IPS-18c (cell line): ENCODE measurements around the gene SETD9.

Source experiments
- H3K4me3 ChIP-seq: 2 replicates; pipeline ENCODE4 v1.7.0; 2013; ENCODE audit warnings: low read depth, mild to moderate bottlenecking, low read length, moderate library complexity; ENCODE audit not compliant: insufficient read depth
- H3K9me3 ChIP-seq: one replicate; pipeline ENCODE4 v1.6.1; 2013; ENCODE audit warnings: mild to moderate bottlenecking, low read length, moderate library complexity; ENCODE audit not compliant: control insufficient read depth, insufficient read depth

Gene SETD9, protein sequence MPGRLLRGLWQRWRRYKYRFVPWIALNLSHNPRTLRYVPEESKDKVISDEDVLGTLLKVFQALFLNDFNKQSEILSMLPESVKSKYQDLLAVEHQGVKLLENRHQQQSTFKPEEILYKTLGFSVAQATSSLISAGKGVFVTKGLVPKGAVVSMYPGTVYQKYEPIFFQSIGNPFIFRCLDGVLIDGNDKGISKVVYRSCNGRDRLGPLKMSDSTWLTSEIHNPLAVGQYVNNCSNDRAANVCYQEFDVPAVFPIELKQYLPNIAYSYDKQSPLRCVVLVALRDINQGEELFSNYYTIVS

DNA sequence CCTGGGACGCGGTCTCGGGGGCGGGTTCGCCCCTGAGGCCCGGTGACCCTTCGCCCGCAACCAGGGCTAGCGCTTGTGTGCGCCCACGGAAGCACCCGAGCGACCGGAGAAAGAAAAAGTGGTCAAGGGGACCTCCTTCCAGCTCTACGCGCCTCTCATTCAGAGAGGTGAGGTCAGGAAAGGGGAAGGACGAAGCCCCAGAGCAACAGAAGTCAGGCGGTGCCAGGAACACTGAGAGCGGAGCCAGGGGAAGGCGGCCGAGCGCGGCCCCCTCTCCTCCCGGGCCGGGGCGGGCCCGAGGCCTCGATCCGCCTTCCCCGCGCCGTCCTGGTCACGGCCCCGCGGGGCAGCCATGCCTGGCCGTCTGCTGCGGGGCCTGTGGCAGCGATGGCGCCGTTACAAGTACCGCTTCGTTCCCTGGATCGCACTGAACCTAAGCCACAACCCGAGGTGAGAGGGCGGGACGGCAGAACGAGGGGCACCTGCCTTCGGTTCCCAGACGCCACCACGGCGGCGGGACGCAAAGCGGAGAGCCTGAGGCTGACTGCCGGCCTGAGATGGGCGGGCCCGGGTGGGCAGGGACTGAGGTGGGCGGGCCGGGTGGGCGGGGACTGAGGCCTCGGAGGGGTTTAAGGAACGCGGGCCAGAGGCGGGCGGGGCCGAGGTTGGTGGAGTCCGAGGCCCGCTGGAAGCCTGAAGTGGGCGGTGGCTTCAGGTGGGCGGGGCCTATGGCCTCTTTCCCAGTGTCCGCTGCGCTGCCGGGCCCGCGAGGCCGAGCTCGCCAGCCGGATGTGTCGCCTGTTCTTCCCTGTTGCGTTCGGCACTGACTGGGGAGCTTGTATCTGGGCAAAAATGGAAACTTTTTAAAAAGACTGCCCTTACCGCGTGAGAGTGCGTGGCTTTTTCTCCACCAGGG lies at the start of gene SETD9:
SETD9 (plus strand) TSS at position 303 of the 916 bp plus-strand sequence; CDS start at position 353, 50 bp downstream.
- Histone ChIP-seq H3K4me3 (peak within 1 kb of the TSS; percentile 79), H3K9me3 (no peaks in the 10 kb centered on the region)

DNA sequence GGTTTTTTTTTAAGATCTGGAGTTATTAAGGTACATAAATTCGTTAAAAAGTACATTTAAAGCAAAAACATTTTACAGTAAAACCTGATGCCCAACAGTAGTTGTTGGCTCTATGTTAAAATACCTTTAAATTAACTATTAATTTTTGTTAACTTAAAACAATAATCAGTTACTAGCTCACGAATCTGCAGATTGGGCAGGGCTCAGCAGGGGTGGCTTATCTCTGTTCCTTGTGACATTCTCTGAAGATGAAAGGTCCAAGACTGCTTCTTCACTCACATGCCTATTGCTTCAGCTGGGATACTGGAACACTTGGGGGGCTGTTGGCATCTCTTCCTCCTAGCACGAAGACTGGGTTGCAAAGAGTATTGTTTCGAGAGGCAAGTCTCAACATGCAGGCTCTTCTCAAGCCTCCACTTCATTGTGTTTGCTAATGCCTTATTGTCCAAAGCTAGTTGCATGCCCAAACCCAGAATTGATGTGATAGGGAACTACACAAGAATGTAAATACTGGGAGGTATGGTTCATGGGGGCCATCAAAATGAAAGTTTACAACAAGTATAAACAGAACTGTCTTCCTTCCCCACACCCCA lies 47.4 kb upstream of the SETD9 start:
- Histone ChIP-seq H3K9me3 (no peaks in the 10 kb centered on the region), H3K4me3 (no peak overlapping the region)

DNA sequence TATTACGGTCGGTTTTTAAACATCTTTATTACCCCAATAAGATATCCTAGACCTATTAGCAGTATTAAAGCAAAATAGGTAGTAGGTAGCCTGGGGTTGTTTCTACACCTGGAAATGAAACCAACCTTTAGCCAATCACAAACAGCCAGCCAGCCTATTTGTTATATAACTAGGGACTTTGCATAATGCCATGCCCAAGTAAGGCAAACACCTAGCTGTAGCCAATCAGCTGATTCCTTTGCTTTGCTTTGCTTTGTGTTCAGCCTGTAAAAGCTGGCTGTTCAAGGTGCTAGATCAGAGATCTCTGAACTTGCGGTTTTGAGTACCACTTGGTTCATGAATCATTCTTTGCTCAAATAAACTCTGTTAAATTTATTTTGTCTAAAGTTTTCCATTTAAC lies 46.5 kb upstream of the SETD9 start:
- Histone ChIP-seq H3K9me3 (no peaks in the 10 kb centered on the region), H3K4me3 (no peak overlapping the region)

DNA sequence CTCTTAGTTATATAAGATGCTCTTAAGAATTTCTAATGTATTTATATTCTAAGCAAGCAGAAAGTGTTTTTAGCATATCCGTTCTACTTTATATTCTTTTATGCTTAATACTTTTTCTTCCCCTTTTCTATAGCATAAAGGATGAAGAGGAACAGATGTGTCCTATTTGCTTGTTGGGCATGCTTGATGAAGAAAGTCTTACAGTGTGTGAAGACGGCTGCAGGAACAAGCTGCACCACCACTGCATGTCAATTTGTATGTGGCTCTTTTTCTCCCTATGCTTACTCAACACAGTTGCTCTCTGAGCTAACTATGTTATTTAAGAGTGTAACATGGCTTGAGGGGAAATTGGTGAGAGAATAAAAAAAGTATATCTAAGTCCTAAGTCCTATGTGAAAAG lies 37.6 kb upstream of the SETD9 start:
- H3K9me3 ChIP-seq, result no peaks in the 10 kb centered on the region
- no peak overlapping the region for H3K4me3 ChIP-seq

DNA sequence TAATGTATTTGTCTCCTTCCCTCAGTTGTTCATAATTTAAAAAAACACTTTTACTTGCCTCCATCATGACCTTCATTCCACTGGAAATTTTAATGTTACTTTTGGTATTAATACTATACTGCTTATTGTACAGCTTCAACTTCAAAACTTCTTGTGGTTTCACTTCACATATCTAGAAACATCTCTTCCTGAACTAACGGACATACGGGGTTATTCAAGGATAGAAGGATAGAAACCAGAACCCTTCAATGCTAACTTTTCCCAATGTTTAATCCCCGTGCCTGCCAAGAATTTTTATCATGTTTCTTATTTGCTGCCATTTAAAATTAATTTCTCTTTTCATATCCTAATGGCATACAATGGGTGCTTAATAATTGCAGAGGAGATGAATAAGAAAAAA lies 36.3 kb upstream of the SETD9 start:
- Histone ChIP-seq H3K4me3 (no peak overlapping the region), H3K9me3 (no peaks in the 10 kb centered on the region)

DNA sequence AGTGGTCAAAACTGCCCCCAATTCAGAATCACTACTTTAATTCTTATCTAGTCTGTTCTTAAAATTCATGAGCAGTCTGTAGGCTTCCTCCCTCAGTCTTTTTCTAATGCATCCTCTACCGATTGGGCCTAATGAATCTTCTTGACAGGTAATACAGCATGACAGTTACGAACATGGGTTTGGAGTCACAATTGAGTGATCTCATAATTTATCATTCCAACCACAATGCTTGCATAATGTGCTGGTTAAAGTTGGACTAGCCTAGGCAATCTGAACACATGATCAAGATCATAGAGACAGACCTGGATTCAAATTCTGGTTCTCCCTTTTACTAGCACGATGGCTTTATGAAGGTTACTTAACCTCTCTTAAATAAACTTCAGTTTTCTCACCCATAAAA lies 33.1 kb upstream of the SETD9 start:
- H3K9me3 ChIP-seq, result no peaks in the 10 kb centered on the region
- H3K4me3 ChIP-seq, result no peak overlapping the region

DNA sequence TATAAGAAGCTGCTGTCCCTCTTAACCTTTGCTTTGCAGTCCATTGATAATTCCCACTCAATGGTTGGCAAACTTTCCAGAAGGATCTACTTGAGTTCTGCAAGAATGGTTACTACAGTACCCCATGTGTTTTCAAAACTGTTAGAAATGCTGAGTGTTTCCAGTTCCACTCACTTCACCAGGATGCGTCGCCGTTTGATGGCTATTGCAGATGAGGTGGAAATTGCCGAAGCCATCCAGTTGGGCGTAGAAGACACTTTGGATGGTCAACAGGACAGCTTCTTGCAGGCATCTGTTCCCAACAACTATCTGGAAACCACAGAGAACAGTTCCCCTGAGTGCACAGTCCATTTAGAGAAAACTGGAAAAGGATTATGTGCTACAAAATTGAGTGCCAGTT lies 27.8 kb upstream of the SETD9 start:
- H3K4me3 ChIP-seq, result no peak overlapping the region
- no peaks in the 10 kb centered on the region for H3K9me3 ChIP-seq

DNA sequence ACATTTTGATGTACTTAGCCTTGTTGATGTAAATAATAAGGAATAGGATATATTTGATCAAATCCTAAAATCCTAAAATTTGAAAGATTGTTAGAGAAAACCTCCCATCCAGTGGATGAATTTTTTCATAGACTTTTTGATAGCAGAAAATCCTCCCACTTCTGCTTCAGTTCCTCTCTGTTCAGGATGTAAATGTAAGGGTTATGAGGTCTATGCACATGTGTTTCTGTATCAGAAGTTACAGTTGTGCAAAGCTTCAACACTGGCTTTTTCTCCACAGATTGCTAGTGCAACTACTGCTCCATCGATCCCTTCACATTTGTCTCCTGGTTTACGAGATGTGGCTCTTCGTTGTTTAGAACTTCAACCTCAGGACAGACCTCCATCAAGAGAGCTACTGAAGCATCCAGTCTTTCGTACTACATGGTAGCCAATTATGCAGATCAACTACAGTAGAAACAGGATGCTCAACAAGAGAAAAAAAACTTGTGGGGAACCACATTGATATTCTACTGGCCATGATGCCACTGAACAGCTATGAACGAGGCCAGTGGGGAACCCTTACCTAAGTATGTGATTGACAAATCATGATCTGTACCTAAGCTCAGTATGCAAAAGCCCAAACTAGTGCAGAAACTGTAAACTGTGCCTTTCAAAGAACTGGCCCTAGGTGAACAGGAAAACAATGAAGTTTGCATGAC lies 16.0 kb upstream of the SETD9 start:
- Histone ChIP-seq H3K9me3 (no peaks in the 10 kb centered on the region), H3K4me3 (no peak overlapping the region)

DNA sequence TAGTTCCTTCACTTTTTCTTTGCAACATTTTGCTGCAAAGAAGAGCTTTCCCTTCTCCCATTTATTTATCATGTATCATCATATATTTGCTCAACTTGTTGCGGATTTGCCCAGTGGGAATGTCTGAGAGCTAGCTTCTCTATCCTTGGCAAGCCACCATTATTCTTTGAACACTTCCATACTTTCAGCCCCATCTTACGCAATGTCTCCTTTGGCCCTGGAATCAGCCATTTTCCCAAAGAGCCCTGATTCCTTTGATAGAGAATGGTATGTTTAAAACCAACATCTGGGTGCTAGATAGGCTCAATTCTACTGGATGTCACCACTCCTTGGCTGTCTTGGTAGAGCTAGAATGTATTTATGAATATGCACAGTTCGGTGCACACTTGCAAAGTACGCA lies 12.6 kb upstream of the SETD9 start:
- H3K4me3 ChIP-seq, result no peak overlapping the region
- H3K9me3 ChIP-seq, result no peaks in the 10 kb centered on the region

DNA sequence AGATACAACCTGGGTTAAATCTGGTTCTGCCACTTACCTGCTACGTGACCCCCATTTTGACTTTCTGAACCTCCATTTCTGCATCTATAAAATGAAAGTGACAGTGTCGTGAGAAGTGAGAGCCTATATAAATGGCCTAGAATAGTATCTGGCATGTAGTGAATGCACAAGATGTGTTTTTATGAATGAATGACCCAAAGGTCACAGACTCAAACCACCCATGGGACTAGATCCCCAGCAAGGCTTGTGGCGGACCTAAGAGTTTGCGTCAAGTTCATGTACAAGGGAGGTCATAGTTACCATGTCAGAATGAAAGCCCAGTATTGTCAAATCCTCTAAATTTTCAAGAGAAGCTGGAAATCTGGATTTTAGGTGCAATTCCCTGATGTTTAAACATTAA lies 11.2 kb upstream of the SETD9 start:
- H3K4me3 ChIP-seq, result no peak overlapping the region
- H3K9me3 ChIP-seq, result no peaks in the 10 kb centered on the region

DNA sequence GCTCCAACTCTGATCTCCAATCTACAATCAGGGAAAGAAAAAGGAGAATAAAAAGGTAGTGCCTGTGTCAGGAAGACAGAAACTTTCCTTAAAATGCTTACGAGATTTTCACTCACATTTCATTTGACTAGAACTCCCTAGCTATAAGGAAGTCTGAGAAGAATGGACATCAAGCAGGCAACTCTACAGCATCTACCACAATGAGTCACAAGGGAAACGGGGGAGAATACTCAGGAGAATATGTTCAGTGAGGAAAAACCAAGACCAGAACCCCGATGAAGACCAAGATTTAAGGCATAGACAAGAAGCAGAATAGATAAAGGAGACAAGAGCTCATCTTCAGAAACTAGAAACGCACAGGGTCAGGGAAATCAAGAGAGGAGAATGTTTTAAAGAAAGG lies 9.0 kb upstream of the SETD9 start:
- Histone ChIP-seq H3K9me3 (no peaks in the 10 kb centered on the region), H3K4me3 (no peak overlapping the region)

DNA sequence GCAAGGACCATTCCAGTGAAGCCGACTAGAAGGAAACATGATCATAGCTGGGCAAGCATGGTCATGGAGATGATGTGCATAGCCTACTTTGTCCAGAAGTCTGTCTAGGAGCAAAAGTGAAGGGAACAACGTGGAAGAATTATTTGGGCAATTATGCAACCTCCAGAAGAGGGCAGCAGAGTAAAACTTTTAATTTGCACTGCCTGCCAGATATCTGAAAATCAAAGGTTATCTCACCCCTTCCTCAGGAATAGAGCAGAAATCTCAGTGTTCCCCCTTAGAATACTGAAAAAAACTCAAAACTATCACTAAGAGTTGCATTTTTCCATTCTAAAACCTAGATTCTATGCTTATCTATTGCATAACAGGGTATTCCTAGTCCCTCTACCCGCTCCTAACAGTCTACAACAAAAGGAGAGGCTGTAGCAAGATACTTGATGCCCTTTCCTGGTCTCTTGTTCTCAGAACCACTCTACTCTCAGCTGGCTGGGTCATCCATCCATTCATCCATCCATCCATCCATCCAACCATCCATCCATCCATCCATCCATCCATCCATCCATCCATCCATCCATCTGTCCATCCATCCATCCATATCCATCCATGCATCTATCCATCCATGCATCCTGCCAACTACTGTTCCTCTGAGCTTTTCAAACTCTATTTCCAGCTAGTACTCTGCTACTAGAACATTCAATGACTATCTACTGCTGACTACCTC lies 8.4 kb upstream of the SETD9 start:
- Histone ChIP-seq H3K4me3 (no peak overlapping the region), H3K9me3 (no peaks in the 10 kb centered on the region)

DNA sequence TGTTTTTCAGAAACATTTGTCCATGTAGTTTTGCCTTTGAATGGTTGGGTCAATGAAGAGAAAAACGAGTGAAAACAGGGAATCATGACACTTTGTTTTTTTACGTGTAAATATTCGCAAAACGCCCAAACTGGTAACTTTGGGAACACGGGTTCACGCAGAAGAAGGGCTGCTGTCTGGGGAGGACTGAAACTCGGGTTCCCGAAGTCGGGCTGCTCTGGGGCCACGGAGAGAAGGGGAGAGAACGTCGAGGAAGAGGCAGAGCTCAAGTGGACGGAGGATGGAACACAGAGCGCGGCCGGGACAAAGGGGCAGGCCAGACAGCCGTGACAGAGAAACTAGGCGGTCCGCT lies 478 bp upstream of the SETD9 start:
- Histone ChIP-seq H3K4me3 (peak overlapping the region; percentile 79), H3K9me3 (no peaks in the 10 kb centered on the region)

DNA sequence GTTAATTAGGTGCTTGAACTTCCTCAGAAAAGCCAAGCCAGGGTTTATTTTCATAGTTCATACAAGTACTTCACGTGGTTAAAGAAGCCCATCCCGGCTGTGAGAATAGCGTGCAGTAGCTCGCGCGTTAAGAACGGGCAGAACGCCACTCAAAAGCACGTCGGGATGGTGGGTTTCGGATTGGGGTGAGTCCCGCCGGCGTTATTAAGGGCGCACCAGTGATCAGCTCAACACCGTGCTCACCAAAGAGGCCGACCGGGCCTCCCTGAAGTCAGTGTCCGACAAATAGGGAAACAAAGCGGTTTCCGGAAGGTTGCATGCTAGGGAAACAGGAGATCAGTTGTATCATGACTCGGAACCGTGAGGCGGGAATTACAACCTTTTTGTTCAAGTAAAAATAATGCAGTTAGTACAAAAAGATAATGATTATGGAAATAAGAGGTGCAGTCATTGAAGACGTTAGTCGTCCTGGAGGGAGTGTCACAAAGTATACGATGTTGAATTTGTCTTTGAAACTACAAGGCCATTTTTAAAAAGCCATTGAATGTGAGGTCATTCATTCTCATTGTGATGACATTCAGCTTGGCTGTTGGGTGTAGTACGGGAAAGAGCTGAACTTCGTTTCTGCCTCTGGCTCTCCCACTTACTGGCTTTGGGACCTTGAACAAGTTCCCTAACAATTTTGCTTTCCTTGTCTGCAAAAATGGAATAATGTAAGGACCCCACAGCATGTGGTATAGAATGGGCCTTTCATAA lies 992 bp downstream of the SETD9 start:
- peak overlapping the region; percentile 48 for H3K4me3 ChIP-seq
- no peaks in the 10 kb centered on the region for H3K9me3 ChIP-seq

DNA sequence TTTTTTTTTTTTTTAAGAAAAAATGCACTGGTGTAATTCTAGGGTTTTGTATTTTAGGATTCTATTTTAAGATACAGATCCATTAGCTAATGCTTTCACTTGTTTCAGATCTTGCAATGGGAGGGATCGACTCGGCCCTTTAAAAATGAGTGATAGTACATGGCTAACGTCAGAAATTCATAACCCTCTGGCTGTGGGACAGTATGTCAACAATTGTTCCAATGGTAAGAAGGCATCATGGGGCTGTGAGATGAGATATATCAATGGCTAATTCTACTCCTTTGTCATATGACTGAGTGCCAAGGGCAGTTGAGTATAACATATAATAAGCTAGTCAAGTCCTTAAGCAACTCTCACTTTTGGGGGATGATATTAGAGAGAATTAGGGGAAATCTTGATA lies 4.4 kb downstream of the SETD9 start:
- Histone ChIP-seq H3K9me3 (no peaks in the 10 kb centered on the region), H3K4me3 (no peak overlapping the region)

DNA sequence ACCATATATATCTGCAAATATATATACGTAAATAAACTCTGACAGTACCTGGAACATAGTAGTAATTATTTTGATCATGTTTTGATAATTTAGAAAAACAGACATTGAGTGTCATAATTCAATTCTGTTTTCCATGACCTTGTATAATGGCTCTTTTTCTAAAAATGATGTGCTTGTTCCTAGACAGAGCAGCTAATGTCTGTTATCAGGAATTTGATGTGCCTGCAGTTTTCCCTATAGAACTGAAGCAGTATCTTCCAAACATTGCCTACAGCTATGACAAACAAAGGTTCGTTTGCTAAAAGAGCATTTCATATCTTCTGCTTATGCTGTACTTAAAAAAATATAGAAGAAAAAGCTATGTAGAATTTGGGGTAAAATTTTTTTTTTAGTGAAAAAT lies 5.3 kb downstream of the SETD9 start:
- Histone ChIP-seq H3K4me3 (no peak overlapping the region), H3K9me3 (no peaks in the 10 kb centered on the region)
